HG02852 (cell line): Measurements from ENCODE around the gene TMEM247.
"Not testable (repeated sequence)": the region's sequence is repeated elsewhere in the genome, so short reads cannot be mapped to it uniquely, and the experiment has no call there.

Source experiments
- ATAC-seq: cut with Tn5 transposase; IDR thresholded peaks from one replicate; pipeline ENCODE4 v1.9.1; 2021; ENCODE audit warnings: mild to moderate bottlenecking, moderate library complexity; ENCODE audit not compliant: unreplicated experiment

TMEM247 gene

DNA sequence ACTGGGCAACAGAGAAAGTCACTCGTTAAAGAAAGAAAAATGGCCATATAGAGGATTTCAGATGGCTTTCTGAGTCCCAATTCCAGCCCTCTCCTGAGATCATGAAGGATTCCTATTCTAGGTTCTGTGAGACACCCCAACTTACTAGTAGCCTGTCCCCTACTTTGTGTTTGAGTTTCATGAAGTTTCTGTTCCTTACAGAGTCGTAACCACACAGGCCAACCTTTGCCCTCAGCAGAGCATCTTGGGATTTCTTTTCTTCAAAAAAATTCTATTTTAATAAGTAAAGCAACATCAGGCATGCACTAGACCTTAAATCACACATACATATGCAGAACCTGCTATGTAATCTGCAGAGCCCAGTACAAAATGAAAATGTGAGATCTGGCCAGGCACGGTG, 30.4 kb downstream of the TMEM247 start:
- no peak for ATAC-seq

- no peak for ATAC-seq
Measured at GRCh38 chr2:46510598-46511177, 31.3 kb downstream of the TMEM247 start.

GRCh38 chr2:46512185-46512584, 32.8 kb downstream of the TMEM247 start:
- no peak for ATAC-seq

DNA sequence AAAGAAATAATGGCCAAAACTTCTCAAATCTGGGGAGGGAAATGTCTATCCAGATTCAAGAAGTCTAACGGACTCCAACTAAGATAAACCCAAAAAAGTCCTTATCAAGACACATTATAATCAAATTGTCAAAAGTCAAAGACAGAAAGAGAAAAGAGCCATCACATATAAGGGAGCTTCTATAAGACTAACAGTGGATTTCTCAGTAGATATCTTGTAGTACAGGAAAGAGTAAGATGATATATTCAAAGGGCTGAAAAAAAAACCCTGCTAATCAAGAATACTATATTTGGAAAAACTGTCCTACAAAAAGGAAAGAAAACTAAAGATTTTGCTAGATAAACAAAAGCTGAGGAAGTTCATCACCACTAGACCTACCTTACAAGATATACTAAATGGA, 35.4 kb downstream of the TMEM247 start:
- no peak for ATAC-seq

- ATAC-seq = no peak
Measured at GRCh38 chr2:46517485-46517884, 38.1 kb downstream of the TMEM247 start.

GRCh38 chr2:46518861-46519260, 39.5 kb downstream of the TMEM247 start:
- ATAC-seq = no peak

GRCh38 chr2:46519265-46519664, 39.9 kb downstream of the TMEM247 start:
- ATAC-seq = no peak

DNA sequence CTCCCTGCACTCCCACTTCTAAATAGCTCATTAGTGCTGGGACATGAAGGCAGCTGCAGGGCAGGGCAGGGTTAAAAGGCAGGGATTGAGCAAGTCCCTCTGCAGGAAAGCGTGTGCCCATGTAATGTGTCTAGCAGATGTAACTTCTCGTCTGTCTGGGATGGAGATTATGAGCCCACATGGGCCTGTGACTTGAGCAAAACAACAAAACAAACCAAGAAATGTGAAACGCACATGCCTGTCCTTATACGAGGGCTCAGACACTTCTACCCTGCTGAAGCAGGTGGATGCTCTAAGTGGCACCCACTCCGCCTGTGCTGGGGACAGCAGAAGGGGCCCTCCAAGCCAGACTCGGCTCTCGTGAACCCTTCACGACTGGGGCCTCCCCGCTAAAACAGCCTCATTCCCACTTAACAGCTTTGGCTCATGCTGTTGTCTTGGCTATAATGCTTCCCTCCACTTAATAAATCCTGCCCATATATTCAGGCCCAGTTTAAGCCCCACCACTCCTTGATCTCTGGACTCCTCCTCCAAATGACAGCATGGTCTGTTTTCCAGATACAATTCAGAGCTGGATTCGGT, 40.9 kb downstream of the TMEM247 start:
- no peak for ATAC-seq

- ATAC-seq = no peak
Measured at GRCh38 chr2:46521215-46521683, 41.9 kb downstream of the TMEM247 start.

- not testable (repeated sequence) for ATAC-seq
Measured at GRCh38 chr2:46522385-46522784, 43.0 kb downstream of the TMEM247 start.

DNA sequence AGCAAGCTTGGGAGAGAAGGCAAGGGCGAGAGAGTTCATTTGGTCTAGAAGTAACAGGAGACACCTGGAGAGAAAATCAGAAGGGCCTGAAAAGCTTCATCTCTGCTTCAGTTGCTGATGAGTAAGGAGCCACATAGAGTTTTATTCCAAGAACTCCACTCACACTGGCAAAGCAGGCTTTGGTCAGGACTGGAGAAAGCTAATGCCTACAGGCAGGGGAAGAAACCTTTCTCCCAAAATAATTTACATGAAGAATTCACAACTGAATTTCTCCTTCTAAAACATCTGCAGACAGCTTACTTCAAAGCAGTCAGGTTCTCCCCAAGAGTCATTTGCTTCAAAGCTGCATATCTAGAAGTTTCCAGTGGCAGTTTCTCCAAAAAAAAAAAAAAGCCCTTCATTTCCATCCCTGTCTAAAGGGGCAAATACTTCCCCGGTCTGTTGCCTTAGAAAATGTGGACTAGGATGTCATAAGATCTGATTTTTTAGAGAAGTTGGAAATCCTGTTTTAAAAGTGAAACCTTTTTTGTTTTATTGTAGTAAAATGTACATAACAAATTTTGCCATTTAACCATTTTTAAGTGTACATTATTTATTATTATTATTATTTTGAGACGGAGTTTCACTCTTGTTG, 46.3 kb downstream of the TMEM247 start:
- no peak for ATAC-seq

GRCh38 chr2:46528880-46529279, 49.5 kb downstream of the TMEM247 start:
- ATAC-seq = no peak

GRCh38 chr2:46530639-46531038, 51.3 kb downstream of the TMEM247 start:
- ATAC-seq = no peak

DNA sequence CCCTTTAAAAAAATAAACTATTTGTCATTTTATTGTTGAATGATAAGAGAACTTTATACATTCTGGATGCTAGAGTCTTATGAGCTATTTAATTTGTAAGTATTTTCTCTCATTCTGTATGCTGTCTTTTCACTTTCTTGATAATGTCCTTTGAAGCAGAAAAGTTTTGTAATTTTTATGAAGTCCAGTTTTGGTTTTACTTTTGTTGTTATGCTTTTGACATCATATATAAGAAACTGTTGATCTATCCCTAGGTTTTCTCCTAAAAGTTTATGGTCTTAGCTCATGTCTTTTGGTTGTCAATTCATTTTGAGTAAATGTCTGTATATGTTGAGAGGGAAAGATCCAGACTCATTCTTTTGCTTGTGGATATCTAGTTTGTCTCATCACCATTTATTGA, 52.5 kb downstream of the TMEM247 start:
- ATAC-seq = no peak
